Spinal cord (tissue), 10 donors: ENCODE measurements around the gene AGMO. TPM values are rescaled to one million over a fixed set of nuclear protein-coding genes. Genes with fewer than 3 reads are reported as not detected.
A peak's percentile ranks its signal among the peaks of the same experiment; 100 is the strongest.

ENCODE experiments used
- DNase-seq, 6 donors: peaks; one replicate each; pipeline versions ENCODE4 v3.0.0 to v3.0.0-alpha.2; 2013 to 2015; ENCODE audit warnings: low spot score in 6 of 6, low read depth in 4 of 6
- H3K27ac ChIP-seq: one replicate; pipeline ENCODE4 v1.5.1; 2013; ENCODE audit warnings: low read depth, low read length, control low read depth
- H3K27me3 ChIP-seq: one replicate; pipeline ENCODE4 v1.6.1; 2013; ENCODE audit warnings: low read length; ENCODE audit not compliant: control insufficient read depth, insufficient read depth
- H3K36me3 ChIP-seq: one replicate; pipeline ENCODE4 v1.6.1; 2013; ENCODE audit warnings: low read length; ENCODE audit not compliant: control insufficient read depth, insufficient read depth
- H3K4me1 ChIP-seq: one replicate; pipeline ENCODE4 v1.6.1; 2013; ENCODE audit warnings: low read length; ENCODE audit not compliant: control insufficient read depth, insufficient read depth
- H3K4me3 ChIP-seq: one replicate; pipeline ENCODE4 v1.5.1; 2013; ENCODE audit warnings: low read depth, low read length, control low read depth
- H3K9me3 ChIP-seq: one replicate; pipeline ENCODE4 v1.6.1; 2013; ENCODE audit warnings: low read length; ENCODE audit not compliant: control insufficient read depth, insufficient read depth
- WGBS: methylation state at CpG from one replicate; pipeline ENCODE4 v1.1.5; 2013; ENCODE audit warnings: missing lambda C conversion rate; ENCODE audit not compliant: insufficient coverage; 5-methylcytosine and 5-hydroxymethylcytosine counted together
- polyA plus RNA-seq, 2 donors: library from polyadenylated mRNA; unstranded; fragments of 120-200 nt; gene quantifications; one replicate each; pipeline ENCODE4 v1.2.1, GENCODE V29; 2013; ENCODE audit not compliant: insufficient read length in 2 of 2
- total RNA-seq, 2 donors: library from RNA; depleted of rRNA in 1 of 2; stranded (reverse); fragments of 120-200 nt in 1 of 2; fragments of >200 nt in 1 of 2; gene quantifications; one replicate each; pipeline versions ENCODE4 v1.2.3 to v1.2.4, GENCODE V29; 2013 to 2014
- donor health status: healthy.

AGMO gene
- total and polyA plus RNA-seq, 4 donors, result 0.30 to 2.9 (median 1.0) TPM

DNA sequence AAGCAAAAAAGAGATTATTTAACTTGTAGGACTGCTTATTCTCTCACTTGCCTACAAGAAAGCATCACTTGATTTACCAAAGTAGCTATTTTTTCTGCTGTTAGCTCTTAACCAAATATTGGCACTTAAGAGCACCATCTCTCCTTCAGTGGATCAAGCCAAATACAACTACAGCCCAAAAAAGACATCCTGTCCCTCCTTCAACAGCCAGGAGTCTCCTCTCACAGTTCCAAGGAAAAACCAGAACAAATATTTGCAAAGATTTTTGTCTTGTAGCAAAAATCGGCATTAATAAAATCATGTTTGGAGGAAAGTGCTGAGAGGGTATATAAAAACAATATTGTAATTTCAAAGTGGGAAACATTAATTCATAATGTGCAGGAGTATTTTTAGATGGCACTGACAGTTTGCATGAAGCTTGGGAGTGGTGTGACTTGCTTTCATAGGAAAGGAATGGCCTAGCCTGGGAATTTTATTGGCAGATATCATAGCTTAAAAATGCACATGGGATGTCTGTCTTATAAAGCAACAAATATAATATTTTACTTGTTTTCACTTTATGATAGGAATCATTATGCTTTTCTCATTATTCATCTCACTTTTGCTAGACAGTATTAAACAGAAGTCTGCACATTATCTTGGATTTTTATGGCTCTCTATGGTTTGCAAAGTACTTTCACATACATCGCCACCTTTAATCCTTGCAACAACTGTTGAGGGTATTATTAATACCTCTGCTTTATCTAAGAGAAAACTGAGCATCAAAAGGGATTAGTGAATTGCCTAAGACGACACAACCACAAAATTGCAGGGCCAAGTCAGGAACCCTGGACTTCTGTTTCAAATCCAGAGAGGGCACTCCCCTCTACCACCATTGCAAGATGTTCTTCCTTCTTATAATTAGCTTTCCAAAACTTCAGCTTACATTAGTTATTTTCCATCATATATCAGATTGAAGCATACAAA, 103.5 kb downstream of the AGMO start:
- no peaks in the 10 kb centered on the region for H3K27me3 ChIP-seq
- 89% methylated on average over 1 of the region's 3 CpGs for WGBS
- H3K9me3 ChIP-seq, result no peaks in the 10 kb centered on the region
- H3K4me3 ChIP-seq, result no peak overlapping the region
- DNase-seq, result peak in 2 of 6 donors; percentile 4 to 16
- no peaks in the 10 kb centered on the region for H3K4me1 ChIP-seq
- H3K27ac ChIP-seq, result no peak overlapping the region
- no peaks in the 10 kb centered on the region for H3K36me3 ChIP-seq

DNA sequence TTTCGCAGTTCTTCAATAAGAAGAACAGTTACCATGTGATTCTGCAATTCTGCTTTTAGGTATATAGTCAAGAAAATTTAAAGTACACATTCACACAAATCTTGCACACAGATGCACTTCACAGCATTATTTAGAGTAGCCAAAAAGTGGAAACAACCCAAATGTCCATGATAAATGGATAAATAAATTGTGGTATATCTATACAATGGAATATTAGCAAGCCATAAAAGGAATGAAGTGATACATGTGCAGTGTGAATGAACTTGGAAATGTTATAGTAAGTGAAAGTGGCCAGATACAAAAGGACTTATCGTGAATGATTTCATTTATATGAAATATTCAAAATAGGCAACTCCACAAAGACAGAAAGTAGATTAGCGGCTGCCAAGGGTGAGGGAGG, 109.1 kb downstream of the AGMO start:
- Histone ChIP-seq H3K36me3 (no peaks in the 10 kb centered on the region), H3K4me3 (no peak overlapping the region), H3K27ac (no peak overlapping the region), H3K4me1 (no peaks in the 10 kb centered on the region), H3K9me3 (no peaks in the 10 kb centered on the region), H3K27me3 (no peaks in the 10 kb centered on the region)
- no peak for DNase-seq
- 100% methylated on average over 1 of the region's 3 CpGs for WGBS

DNA sequence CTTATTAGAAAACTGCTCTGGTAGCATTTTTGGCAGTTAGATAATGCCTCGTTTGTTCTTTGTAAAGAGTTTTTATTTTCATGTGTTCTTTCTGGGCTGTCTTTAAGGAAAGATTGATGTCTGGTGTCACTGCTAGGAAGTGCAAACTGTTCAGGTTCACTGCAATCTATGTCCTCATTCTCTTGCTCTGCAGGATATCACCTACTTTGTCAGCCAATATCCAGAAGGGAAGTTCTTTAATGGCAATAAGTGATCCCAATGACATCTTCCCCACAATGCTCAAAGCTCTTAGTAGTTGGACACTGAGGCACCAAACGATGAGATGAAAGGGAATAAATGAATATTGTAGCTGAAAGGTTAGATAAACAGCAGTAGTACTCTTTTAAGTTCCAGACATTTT, 115.1 kb downstream of the AGMO start:
- WGBS, result 0% methylated on average over 1 of the region's 2 CpGs
- Histone ChIP-seq H3K4me3 (no peak overlapping the region), H3K4me1 (no peaks in the 10 kb centered on the region), H3K27ac (no peak overlapping the region), H3K36me3 (no peaks in the 10 kb centered on the region), H3K9me3 (no peaks in the 10 kb centered on the region), H3K27me3 (no peaks in the 10 kb centered on the region)
- DNase-seq, result peak in 2 of 6 donors; percentile 5 to 10

DNA sequence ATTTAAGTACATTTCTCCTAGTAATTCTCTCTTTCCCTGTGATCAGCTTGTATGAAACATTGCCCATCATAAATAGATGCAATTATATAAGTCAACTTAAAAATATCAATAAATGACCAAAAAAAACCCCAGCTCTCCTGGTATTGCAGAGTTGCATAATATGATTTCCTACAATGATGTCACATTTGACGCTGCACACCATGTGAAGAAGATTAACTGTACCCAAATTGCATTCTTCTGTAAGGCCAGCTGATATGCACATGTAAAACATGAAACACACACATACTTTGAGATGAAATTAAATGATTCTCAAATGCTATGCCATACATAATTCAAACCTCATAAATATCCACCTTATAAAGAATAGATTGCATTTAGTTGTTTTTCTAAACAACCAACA, 115.5 kb downstream of the AGMO start:
- Histone ChIP-seq H3K27me3 (no peaks in the 10 kb centered on the region), H3K4me3 (no peak overlapping the region), H3K36me3 (no peaks in the 10 kb centered on the region), H3K4me1 (no peaks in the 10 kb centered on the region), H3K27ac (no peak overlapping the region), H3K9me3 (no peaks in the 10 kb centered on the region)
- no peak for DNase-seq
- no CpG with 5 or more reads among the region's 1 CpG for WGBS

DNA sequence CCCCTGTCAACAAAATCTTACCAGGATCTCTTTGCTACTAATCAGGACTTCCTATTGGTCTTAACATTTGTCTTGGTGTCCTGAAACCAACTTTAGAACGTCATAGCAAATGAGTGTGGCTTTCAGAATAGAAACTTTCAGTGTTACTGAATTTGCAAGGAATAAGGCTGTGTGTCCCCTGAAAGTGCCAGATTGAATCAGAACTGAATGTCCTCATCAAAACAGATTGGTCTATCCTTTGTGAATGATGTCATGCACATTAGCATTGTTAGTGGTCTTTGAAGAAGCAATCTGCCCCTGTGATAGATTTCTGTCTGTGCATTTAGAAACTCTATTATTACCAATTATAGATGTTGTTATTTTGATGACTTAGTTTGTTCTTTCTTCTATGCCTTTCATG, 119.9 kb downstream of the AGMO start:
- Histone ChIP-seq H3K4me3 (no peak overlapping the region), H3K4me1 (no peaks in the 10 kb centered on the region), H3K27me3 (no peaks in the 10 kb centered on the region), H3K9me3 (no peaks in the 10 kb centered on the region), H3K27ac (no peak overlapping the region), H3K36me3 (no peaks in the 10 kb centered on the region)
- WGBS, result 60% methylated on average over 1 of the region's 1 CpG
- DNase-seq, result no peak

DNA sequence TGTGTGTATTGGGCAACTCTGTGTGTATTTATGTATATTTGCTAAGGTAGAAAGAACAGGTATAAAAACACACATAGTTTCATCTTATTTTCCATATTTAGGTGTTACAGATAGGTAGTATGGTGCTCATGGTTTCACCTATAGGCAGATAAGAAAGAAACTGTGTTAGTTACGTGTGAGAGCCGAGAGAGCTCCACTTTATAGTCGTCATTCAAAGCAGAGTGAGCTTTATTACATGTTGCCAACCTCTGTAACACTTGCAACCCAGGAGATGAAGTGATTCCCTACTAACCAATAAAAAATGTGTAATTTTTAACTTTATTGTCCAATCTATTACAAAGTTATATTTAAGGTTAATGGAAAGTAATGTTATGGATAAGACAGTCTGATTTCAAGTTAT, 121.3 kb downstream of the AGMO start:
- WGBS, result no CpG with 5 or more reads among the region's 3 CpGs
- H3K27me3 ChIP-seq, result no peaks in the 10 kb centered on the region
- no peaks in the 10 kb centered on the region for H3K4me1 ChIP-seq
- no peak for DNase-seq
- no peaks in the 10 kb centered on the region for H3K9me3 ChIP-seq
- no peak overlapping the region for H3K27ac ChIP-seq
- no peaks in the 10 kb centered on the region for H3K36me3 ChIP-seq
- H3K4me3 ChIP-seq, result no peak overlapping the region

DNA sequence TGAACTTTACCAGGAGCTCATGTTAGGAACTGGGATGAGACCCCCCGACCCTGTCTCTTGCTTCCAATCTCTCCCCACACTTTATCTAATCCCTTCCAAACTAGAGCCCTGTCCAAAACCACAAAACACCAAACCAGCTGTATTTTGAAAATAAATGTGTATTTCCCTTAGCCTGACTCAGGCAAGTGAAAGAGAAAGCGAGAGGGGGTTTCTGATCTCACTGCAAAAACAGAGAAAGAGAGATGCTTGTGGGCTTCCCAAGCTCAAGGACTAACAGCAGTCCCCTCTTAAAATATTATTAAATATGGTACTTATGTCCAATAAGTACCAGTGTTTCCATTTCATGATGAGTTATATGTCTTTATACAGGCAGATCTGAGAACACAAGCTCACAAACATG, 122.0 kb downstream of the AGMO start:
- no peaks in the 10 kb centered on the region for H3K36me3 ChIP-seq
- WGBS, result no CpG with 5 or more reads among the region's 2 CpGs
- no peak for DNase-seq

DNA sequence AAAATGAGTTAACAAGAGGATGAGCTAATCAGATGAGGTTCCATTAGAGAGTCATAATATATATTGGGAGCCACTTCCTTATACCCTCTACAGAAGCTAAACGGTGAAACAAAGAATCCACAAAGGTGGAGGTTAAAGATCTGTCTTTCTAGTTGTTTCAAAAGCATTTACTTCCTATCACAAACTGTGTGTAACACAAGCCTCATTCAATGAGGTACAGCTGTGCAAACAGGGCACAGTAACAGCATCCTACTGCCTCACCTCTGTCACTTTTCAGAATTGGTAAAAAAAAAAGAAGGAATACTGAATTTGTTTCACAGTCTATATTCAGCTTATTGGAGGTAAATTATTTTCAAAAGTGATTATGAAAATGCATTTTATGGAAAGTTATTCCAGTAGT, 128.7 kb downstream of the AGMO start:
- Histone ChIP-seq H3K9me3 (no peaks in the 10 kb centered on the region), H3K4me3 (no peak overlapping the region), H3K27me3 (no peaks in the 10 kb centered on the region), H3K4me1 (no peaks in the 10 kb centered on the region), H3K36me3 (no peaks in the 10 kb centered on the region), H3K27ac (no peak overlapping the region)
- WGBS, result no CpG with 5 or more reads among the region's 1 CpG
- no peak for DNase-seq

More for the DNA sequence above, 122.0 kb downstream of the AGMO start:
- Histone ChIP-seq H3K27me3 (no peaks in the 10 kb centered on the region), H3K4me1 (no peaks in the 10 kb centered on the region), H3K9me3 (no peaks in the 10 kb centered on the region), H3K27ac (no peak overlapping the region), H3K4me3 (no peak overlapping the region)

DNA sequence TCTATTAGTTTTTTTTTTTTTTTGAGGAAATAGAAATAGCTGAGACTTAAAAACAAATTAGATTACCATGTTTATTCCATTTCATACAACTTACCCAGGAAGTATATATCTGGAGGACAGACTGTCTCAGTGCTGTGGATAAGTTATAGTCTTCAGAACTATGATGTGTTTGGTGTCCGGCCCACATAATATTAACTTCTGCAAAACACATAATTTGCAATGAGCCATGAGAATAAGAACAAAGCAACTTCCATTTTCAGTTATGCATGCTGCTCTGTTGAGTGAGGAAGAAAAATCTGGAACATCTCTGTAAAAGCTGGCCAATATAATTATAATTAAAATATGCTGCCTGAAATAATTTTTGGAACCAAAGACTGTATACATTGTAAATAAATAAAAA, 130.9 kb downstream of the AGMO start:
- WGBS, result no CpG with 5 or more reads among the region's 1 CpG
- peak in 1 of 6 donors; percentile 10 for DNase-seq
- no peaks in the 10 kb centered on the region for H3K4me1 ChIP-seq

DNA sequence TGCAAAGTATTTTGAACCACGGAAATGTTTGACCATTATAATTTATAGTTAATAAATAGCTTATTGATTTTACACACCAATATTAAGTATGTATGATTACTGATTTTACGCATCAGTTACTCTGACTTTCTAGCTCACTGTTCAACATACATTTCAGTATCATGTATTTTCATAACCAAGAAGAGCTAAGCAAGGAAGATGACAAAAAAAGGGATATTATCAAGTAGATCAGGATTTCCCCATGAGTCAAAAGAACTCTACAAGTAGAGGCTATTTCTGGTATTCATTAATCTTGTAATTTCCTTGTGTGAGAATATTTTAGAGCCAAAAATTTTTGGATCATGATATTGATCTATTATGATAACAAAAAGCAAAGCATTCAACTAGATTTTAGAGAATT, 131.6 kb downstream of the AGMO start:
- Histone ChIP-seq H3K36me3 (no peaks in the 10 kb centered on the region), H3K4me1 (no peaks in the 10 kb centered on the region), H3K4me3 (no peak overlapping the region), H3K27me3 (no peaks in the 10 kb centered on the region), H3K9me3 (no peaks in the 10 kb centered on the region), H3K27ac (no peak overlapping the region)
- WGBS, result no CpG with 5 or more reads among the region's 2 CpGs
- DNase-seq, result no peak

More for the DNA sequence above, 130.9 kb downstream of the AGMO start:
- H3K9me3 ChIP-seq, result no peaks in the 10 kb centered on the region
- H3K27me3 ChIP-seq, result no peaks in the 10 kb centered on the region
- H3K27ac ChIP-seq, result no peak overlapping the region
- no peaks in the 10 kb centered on the region for H3K36me3 ChIP-seq
- no peak overlapping the region for H3K4me3 ChIP-seq
